B cell (primary cell): ENCODE measurements around the gene ATP11B.

ENCODE experiments used
- CTCF ChIP-seq: fragments of 200-600 bp; IDR thresholded peaks from one replicate; pipeline ENCODE4 v1.8.0; 2022; ENCODE audit warnings: antibody characterized with exemption, mild to moderate bottlenecking
- EZH2 ChIP-seq: IDR thresholded peaks from 2 replicates; pipeline ENCODE4 v1.6.1; 2012; ENCODE audit warnings: borderline replicate concordance, low read depth, mild to moderate bottlenecking, moderate library complexity, low read length; ENCODE audit not compliant: insufficient read depth, poor library complexity, severe bottlenecking

- TF ChIP-seq CTCF = no peak
- TF ChIP-seq EZH2 = no peak
Measured at GRCh38 chr3:182925944-182926337, 132.6 kb downstream of the ATP11B start.
